UCSD-AML1 (cell line): ENCODE results near the gene CHCHD5.
"Not testable (repeated sequence)": the region's sequence is repeated elsewhere in the genome, so short reads cannot be mapped to it uniquely, and the experiment has no call there.

Experiments
- DNase-seq: peaks from one replicate; lab custom pipeline; 2025; ENCODE audit not compliant: unreplicated experiment; lab: John Stamatoyannopoulos, UW

CHCHD5 gene

DNA sequence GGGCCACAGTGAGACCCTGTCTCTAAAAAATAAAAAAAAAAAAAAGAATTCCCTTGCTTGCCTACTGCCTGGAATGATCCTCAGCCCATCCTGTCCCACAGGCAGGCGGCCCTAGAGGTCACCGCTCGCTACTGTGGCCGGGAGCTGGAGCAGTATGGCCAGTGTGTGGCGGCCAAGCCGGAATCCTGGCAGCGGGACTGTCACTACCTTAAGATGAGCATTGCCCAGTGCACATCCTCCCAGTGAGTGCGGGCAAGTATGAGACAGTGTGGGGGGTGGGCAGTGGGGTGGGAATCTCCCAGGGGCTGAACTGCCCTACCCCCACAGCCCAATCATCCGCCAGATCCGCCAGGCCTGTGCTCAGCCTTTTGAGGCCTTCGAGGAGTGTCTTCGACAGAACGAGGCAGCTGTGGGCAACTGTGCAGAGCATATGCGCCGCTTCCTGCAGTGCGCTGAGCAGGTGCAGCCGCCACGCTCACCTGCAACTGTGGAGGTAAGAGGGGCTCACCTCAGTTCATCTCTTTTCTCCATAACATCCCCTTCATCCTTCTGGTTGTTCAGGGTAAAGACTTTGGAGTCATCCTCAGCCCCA, 1.6 kb downstream of the CHCHD5 start:
- no peak for DNase-seq

DNA sequence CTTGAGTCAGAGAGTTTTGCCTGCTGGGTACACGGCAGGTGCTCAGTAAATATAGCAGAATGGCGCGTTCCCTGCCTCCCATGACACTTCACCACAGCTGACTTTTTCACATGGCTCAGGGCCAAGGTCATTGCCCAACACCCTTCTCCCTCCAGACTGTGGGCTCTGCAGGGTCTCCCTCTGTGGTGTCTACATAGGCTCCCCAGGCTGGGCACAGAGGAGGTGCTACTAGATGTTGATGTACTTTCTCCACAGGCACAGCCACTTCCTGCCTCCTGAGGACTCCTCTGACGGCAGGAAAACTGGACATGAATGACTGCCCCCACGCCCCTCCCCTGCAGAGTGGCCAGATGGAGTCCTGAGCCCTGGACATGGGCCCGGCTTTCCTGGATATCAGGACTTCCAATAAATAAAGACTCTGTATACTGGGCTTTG, 4.2 kb downstream of the CHCHD5 start:
- DNase-seq = no peak

DNA sequence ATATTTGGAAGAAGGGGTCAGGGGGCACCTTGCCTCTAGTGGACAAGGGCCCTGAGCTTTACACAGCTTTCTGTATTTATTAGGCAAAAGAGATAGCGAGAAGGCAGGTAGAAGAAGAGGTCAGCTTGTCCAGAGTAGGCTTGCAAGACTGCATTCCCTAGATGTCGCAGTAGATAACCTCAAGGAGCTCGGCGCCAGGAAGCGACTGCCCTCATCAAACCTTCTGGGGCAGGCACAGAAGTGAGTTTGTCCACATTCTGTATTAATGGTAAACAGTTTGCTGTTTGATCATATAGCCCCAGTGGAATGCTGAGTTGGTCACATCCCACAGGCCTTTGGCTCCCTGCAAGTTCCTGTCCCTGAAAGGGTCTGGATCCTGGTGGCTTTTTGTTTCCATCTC, 7.0 kb downstream of the CHCHD5 start:
- no peak for DNase-seq

DNA sequence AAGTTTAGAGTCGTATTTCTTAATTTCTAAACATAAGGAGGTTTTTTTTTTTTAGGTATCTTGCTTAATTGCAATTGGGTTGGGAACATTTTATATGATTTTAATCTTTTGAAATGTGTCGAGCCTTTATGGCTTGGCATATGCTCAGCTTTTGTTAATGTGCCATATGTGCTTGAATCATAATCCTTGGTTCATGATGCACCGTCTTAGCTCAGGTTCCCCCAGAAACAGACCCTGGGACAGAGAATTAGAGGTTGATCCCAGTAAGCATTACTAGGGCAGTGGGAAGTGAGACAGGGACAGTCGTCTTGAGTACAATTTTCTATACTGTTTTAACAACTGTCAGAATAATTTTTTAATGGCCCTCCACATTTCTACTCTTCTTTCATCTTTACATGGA, 9.3 kb downstream of the CHCHD5 start:
- DNase-seq = no peak

DNA sequence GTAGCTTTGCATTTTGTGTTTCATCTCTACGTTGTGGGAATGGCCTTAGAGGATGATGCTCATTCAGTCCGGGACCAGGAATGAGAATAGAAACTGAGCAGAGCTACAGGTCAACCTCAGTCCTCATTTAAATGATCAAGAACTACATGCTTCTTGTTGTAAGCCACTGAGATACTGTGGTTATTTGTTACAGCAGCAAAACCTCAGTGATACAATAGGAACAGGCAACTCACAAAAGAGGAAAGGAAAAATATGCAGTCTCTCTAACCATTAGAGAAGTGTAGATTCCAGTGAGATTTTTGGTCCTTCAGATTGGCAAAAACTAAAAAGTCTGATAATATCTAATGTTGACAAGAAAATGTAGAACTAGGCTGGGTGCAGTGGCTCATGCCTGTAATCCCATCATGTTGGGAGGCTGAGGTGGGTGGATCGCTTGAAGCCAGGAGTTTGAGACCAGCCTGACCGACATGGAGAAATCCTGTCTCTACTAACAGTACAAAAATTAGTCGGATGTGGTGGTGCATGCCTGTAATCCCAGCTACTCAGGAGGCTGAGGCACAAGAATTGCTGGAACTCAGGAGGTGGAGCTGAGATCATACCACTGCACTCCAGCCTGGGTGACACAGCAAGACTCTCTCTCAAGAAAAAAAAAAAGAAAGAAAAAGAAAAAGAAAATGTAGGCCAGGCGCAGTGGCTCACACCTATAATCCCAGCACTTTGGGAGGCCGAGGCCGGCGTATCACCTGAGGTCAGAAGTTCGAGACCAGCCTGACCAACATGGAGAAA, 13.3 kb downstream of the CHCHD5 start:
- no peak for DNase-seq

DNA sequence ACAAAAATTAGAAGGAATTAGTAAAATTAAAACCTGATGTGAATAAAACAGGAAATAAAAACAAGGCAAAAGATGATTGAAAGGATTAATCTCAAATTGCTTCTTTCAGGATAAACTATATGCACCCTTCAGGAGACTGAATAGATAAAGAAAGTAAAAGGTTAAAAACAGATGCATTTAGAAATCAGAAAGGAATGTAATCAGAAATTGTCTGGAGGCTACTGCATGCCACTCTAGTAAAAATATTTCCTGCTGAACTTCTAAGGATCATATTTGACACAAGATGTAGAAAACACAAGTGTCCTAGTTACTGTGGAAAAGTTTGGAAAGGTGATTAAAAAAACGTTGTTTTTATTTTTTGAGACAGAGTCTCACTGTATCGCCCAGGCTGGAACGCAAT, 16.2 kb downstream of the CHCHD5 start:
- DNase-seq = no peak

DNA sequence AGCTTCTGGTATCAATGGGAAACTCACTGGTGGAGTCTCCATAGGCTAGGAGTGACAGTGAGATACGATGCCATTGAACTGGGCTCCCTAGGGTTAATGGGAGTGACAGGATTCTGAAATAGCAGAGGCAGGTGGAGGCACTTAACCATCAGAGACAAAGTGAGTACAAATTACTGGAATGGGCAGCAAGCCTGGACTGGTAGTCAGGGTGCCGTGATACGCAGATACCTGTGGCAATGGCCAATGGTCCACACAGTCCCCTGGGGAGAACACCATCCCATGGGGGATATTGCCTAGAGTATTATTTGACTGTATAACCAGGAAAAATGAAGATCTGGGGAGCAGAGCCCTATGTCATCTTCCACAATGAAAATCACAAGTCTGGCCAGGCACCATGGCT, 17.3 kb downstream of the CHCHD5 start:
- no peak for DNase-seq

DNA sequence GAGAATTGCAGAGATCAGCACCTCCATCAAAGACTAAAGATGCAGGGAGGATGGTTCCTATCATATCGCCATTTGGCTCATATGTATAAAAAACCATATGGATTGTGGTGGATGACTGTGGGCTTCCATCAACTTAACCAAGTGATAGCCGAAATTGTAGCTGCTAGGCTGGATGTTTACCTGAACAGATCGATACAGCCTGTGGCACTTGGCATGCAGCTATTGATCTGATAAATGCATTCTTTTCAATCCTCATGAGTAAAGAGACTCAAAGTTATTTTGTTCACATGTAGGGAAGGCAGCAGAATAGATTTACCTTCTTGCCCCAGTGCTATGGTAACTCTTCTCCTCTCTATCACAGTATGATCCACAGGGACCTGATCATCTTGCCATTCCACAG, 18.5 kb downstream of the CHCHD5 start:
- no peak for DNase-seq

DNA sequence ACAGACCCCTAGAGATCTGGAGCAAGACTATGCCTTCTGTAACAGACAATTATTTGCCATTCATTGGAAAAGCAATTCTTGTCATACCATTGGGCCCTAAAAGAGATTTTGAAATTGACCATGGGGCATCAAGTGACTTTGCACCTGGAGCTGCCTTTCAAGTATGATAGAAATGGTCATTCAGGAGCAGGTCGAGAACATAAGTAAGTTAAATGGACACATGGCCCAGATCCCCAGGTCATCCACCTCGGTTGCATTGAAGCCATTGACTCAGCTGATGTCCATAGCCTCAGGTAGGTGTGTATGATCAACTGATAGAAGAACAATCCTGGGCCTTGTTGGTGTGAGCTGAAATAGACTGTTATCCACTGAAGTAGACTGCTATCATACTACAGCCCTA, 19.3 kb downstream of the CHCHD5 start:
- DNase-seq = no peak

DNA sequence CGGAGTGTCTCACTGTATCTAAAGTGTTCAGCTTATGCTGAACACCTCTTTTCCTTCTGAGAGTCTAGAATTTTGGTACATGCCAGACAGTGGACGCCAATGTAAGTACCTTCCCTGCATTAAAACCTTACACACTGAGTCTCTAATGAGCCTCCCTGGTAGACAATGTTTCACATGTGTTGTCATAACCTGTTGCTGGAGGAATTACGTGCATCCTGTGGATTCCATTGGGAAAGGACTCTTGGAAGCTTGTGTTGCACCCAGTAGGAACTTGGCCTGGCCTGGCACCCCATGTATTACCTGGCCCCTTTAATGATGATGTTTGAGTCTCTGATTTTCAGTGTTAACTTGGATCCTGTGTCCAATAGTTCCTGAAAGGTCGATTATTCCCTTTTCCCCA, 20.5 kb downstream of the CHCHD5 start:
- DNase-seq = no peak

DNA sequence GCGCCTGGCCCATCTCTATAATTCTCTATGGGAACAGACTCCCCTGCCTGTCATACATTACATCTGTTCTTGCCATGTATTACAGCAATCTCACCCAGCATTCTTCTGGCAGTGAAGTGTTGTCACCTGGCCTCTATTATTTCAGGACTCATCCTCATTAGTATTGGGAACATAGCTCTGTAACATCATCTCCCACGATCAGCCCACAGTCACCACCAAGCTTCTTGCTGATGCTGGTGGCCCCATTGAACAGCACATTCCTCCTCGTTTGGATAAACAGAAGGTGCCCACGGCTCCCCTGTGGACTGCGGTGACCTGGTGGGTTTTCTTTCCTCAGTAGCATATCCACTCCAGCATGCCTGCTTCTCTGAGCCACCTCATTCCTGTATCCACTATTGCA, 21.5 kb downstream of the CHCHD5 start:
- no peak for DNase-seq

DNA sequence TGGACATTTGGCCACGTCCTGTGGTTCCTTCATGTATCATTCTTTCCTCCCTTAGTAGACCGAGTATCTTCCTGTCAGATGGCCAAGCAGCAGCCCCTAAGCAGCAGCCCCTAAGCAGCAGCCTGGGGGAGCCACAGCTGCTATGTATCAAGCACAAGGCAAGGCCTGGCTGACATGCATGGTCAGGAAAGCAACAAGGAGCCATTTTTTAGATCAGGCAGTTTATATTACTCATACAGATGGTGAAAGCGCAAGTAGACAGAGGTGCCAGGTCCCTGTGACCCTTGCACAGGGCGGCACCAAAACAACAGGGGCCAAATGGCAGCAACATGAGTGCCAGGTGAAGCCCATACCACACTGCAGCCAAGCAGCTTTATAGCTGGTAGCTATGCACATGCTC, 22.1 kb downstream of the CHCHD5 start:
- no peak for DNase-seq

DNA sequence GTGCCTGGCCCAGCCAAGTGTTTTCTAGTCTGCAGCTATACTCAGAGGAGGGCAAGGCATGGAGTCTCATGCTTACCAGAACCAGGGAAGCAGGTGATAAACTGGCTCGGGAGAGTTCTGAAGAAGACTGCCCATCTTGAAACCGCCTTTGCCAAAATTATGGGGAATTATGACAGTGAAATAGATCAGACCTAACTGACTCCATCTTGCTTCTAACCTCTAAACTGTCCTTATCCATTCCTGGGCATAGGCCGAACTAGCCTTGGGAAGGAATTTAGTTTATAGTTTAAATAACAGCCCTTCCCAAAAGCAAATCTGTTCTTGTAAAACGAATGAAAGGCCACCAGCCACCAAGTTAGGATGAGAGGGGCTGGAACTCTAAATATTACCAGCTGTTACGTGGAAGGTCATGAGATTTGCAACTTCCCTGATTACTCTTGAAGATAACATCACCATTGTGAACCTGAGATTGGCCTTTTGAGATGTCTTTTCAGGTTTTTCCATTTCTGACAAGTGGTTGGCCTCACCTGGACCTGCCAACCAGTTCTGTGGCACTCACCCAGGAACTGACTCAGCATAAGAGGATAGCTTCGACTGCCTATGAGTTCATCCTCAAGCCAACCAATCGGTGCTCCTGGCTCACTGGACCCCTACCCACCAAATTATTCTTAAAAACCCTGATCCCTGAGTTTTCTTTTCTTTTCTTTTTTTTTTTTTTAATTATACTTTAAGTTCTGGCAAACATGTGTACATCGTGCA, 23.4 kb downstream of the CHCHD5 start:
- no peak for DNase-seq

DNA sequence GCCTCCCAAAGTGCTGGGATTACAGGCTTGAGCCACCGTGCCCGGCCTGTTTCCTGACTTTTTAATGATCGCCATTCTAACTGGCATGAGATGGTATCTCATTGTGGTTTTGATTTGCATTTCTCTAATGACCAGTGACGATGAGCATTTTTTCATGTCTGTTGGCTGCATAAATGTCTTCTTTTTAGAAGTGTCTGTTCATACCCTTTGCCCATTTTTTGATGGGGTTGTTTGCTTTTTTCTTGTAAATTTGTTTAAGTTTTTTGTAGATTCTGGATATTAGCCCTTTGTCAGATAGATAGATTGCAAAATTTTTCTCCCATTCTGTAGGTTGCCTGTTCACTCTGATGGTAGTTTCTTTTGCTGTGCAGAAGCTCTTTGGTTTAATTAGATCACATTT, 24.9 kb downstream of the CHCHD5 start:
- DNase-seq = not testable (repeated sequence)

DNA sequence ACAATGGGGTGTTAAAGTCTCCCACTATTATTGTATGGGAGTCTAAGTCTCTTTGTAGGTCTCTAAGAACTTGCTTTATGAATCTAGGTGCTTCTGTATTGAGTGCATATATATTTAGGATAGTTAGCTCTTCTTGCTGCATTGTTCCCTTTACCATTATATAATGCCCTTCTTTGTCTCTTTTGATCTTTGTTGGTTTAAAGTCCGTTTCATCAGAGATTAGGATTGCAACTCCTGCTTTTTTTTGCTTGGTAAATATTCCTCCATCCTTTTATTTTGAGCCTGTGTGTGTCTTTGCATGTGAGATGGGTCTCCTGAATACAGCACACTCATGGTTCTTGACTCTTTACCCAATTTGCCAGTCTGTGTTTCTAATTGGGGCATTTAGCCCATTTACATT, 27.9 kb downstream of the CHCHD5 start:
- not testable (repeated sequence) for DNase-seq

DNA sequence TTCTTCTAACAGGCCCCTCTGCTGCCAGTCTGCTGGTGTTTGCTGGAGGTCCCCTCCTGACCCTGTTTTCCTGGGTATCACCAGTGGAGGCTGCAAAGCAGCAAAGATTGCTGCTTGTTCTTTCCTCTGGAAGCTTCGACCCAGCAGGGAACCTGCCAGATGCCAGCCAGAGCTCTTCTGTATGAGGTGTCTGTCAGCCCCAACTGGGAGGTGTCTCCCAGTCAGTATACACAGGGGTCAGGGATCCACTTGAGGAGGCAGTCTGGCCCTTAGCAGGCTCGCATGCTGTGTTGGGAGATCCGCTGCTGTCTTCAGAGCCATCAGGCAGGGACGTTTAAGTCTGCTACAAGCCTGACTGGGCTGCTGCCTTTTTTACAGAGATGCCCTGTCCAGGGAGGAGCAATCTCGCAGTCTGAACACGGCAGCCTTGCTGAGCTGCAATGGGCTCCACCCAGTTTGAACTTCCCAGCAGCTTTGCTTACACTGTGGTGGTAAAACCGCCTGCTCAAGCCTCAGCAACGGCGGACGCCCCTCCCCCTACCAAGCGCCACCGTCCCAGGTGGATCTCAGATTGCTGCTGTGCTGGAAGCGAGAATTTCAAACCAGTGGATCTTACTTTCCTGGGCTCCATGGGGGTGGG, 29.9 kb downstream of the CHCHD5 start:
- no peak for DNase-seq

DNA sequence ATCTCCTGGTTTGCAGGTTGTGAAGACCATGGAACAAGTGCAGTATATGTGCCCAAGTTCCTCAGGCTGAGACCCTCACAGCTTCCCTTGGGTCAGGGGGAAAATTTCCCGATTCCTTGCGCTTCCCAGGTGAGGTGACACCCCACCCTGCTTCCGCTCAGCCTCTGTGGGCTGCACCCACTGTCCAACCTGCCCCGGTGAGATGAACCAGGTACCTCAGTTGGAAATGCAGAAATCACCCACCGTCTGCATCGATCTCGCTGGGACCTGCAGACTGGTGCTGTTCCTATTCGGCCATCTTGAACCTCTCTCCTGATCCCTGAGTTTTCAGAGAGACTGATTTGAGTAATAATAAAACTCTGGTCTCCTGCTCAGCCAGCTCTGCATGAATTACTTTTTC, 30.6 kb downstream of the CHCHD5 start:
- no peak for DNase-seq

DNA sequence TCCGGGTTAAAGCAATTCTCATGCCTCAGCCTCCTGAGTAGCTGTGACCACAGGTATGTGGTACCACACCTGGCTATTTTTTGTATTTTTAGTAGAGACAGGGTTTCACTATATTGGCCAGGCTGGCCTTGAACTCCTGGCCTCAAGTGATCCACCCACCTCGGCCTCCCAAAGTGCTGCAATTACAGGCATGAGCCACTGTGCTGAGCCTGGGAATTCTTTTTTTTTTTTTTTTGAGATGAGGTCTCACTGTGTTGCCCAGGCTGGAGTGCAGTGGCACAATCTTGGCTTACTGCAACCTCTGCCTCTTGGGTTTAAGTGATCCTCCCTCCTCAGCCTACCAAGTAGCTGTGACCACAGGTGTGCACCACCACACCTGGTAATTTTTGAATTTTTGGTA, 31.4 kb downstream of the CHCHD5 start:
- DNase-seq = not testable (repeated sequence)

DNA sequence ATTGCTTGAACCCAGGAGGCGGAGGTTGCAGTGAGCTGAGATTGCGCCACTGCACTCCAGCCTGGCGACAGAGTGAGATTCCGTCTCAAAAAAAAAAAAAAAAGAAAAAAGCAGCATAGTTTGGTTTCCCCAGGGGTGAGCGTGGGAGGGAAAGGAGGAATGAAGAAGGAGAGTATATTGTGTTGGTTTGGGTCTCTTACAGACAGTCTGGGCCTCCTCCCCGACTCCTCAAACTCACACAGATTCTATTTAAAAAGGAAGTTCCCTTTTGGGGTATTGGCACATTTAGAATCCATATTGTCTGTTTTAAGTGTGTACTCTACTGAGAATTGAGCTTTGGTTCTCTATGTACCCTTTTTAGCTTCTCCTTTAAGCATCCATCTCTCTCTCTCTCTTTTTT, 34.0 kb downstream of the CHCHD5 start:
- DNase-seq = no peak

DNA sequence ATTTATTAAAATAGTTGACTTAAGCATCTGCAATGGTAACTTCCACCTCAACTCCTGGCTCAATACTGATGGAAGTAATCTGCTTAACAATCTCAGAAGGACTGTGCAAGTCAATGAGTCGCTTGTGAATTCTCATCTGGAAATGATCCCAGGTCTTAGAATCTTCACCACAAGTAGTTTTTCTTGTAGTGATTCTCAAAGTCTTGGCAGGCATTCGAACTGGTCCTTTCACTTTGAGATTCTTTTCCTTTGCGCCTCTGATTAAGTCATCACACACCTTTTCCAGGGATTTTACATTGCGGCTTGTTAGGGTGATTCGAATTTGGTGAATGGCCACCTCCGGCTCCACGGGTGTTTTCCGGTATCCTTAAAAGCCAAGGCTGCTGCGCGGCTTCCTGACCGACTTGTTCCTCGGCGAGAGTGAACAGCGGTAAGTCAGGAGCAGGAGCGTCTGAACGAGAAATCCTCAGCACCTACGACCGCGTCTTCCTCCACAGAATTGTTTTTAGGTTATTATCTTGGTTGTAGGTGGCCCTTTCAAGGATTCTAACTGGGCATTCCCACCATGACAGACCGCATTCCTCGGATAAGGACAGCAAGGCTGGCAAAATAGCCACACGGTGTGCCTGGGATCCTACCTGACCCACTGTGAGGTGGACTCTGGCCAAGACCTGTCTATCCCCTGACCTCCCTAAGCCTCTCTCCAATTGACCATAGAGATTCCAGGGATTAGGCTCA, 37.5 kb downstream of the CHCHD5 start:
- DNase-seq = no peak

DNA sequence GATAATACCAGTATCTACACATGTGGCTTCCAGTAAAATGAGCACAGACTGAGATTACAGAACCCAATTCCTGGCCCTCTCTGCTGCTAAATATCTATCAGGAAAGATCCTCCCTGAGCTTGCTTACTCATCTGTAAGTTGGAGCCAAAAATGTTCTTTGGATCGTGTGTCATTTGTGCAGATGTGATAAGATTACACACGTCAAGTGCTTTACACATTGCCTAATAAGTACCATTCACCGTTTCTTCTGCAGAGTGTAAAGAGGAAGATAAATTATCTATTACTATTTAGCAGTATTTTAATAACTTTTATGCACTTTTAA, 38.1 kb downstream of the CHCHD5 start:
- no peak for DNase-seq
